B cell (primary cell): ENCODE measurements around the gene KIF21B.

Experiments used
- EZH2 ChIP-seq: IDR thresholded peaks from 2 replicates; pipeline ENCODE4 v1.6.1; 2012; ENCODE audit warnings: borderline replicate concordance, low read depth, mild to moderate bottlenecking, moderate library complexity, low read length; ENCODE audit not compliant: insufficient read depth, poor library complexity, severe bottlenecking
- TF ChIP-seq, protein P1 (sequence below): fragments of 200-600 bp; IDR thresholded peaks from one replicate; pipeline ENCODE4 v1.8.0; 2022; ENCODE audit warnings: antibody characterized with exemption, mild to moderate bottlenecking

DNA sequence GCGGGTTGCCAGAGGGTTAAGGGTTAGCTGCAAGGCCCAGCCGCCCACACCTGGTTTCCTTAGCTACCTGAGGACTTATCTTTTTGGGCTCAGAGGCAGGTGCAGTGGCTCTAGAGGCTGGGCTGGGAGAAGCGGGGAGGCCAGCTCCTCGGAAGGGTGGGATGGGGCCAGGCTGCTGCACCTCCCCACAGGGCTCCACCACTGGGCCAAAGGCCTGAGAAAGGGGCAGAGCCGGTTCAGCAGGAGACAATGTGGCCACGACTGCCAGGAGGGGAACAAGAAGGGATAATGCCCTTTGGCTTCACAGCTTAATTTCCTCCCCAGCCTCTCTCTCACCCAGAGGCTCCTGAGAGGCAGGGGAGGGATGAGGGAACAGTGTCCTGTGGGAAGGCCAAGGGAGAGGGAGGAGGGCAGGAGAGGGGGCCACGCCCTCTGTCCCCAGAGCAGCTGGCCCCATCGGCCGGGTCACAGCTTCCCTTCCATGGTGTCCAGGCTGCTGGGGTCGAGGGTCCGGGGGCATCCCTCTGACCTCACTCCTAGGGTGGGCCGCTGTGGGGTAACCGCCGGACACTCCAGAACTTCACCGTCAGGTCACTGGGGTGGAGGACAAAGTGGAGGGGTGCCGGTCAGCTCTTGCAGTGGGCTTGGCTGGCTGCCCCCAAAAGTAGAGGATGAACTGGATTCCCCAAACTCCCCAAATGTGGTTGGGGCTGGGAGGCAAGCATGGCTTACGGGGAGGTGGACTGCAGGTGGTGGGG lies 50.4 kb downstream of the KIF21B start:
- TF ChIP-seq, protein P1, sequence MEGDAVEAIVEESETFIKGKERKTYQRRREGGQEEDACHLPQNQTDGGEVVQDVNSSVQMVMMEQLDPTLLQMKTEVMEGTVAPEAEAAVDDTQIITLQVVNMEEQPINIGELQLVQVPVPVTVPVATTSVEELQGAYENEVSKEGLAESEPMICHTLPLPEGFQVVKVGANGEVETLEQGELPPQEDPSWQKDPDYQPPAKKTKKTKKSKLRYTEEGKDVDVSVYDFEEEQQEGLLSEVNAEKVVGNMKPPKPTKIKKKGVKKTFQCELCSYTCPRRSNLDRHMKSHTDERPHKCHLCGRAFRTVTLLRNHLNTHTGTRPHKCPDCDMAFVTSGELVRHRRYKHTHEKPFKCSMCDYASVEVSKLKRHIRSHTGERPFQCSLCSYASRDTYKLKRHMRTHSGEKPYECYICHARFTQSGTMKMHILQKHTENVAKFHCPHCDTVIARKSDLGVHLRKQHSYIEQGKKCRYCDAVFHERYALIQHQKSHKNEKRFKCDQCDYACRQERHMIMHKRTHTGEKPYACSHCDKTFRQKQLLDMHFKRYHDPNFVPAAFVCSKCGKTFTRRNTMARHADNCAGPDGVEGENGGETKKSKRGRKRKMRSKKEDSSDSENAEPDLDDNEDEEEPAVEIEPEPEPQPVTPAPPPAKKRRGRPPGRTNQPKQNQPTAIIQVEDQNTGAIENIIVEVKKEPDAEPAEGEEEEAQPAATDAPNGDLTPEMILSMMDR = no peak
- TF ChIP-seq EZH2 = no peak
